Endodermal cell (in vitro differentiated cells): ENCODE data around the gene BMPER. TPM values are rescaled to one million over a fixed set of nuclear protein-coding genes. Genes with fewer than 3 reads are reported as not detected.
A peak's percentile ranks its signal among the peaks of the same experiment; 100 is the strongest.

Source experiments
- DNase-seq: peaks from one replicate; pipeline ENCODE4 v3.0.0-alpha.2; 2017
- H3K27ac ChIP-seq: 2 replicates; pipeline ENCODE4 v1.5.1; 2013; ENCODE audit warnings: mild to moderate bottlenecking, low read depth, low read length, moderate library complexity
- H3K27me3 ChIP-seq: 2 replicates; pipeline ENCODE4 v1.6.1; 2013; ENCODE audit warnings: mild to moderate bottlenecking, low read length, moderate library complexity; ENCODE audit not compliant: insufficient read depth, control insufficient read depth, poor library complexity, severe bottlenecking
- H3K36me3 ChIP-seq: 2 replicates; pipeline ENCODE4 v1.7.0; 2013; ENCODE audit warnings: mild to moderate bottlenecking, low read length, moderate library complexity; ENCODE audit not compliant: control insufficient read depth, insufficient read depth
- H3K4me1 ChIP-seq: one replicate; pipeline ENCODE4 v1.7.0; 2013; ENCODE audit warnings: low read length; ENCODE audit not compliant: control insufficient read depth, insufficient read depth
- H3K4me3 ChIP-seq: 2 replicates; pipeline ENCODE4 v1.5.1; 2013; ENCODE audit warnings: mild to moderate bottlenecking, low read length, moderate library complexity
- H3K9ac ChIP-seq: 2 replicates; pipeline ENCODE4 v1.6.1; 2013; ENCODE audit warnings: mild to moderate bottlenecking, low read length, moderate library complexity; ENCODE audit not compliant: poor library complexity, severe bottlenecking; ENCODE audit errors: extremely low read depth
- H3K9me3 ChIP-seq: 2 replicates; pipeline ENCODE4 v1.6.1; 2013; ENCODE audit warnings: mild to moderate bottlenecking, low read length, moderate library complexity; ENCODE audit not compliant: control insufficient read depth
- H3K27ac Mint-ChIP-seq: 2 replicates; pipeline ENCODE4 v1.8.0; 2020; ENCODE audit warnings: mixed read lengths
- H3K27me3 Mint-ChIP-seq: 2 replicates; pipeline ENCODE4 v1.8.0; 2021; ENCODE audit warnings: mild to moderate bottlenecking, mixed read lengths; ENCODE audit not compliant: insufficient read depth
- H3K36me3 Mint-ChIP-seq: 2 replicates; pipeline ENCODE4 v1.8.0; 2020; ENCODE audit warnings: low read depth, mixed read lengths
- H3K4me1 Mint-ChIP-seq: 2 replicates; pipeline ENCODE4 v1.8.0; 2020; ENCODE audit warnings: mixed read lengths
- H3K4me3 Mint-ChIP-seq: 2 replicates; pipeline ENCODE4 v1.8.0; 2020; ENCODE audit warnings: mild to moderate bottlenecking, moderate library complexity, mixed read lengths
- H3K9me3 Mint-ChIP-seq: 2 replicates; pipeline ENCODE4 v1.8.0; 2020; ENCODE audit warnings: mild to moderate bottlenecking, mixed read lengths
- CTCF ChIP-seq: fragments of 200-600 bp; sonication (generic); conservative IDR thresholded peaks from 2 replicates; pipeline ENCODE4 v1.5.0; 2021; ENCODE audit warnings: antibody characterized with exemption, mild to moderate bottlenecking
- WGBS, 2 experiments: methylation state at CpG; one replicate each; pipeline versions ENCODE4 v1.1.5 to v1.1.7; 2013; ENCODE audit warnings: missing lambda C conversion rate in 2 of 2, mixed read lengths in 1 of 2; ENCODE audit not compliant: insufficient coverage in 1 of 2, insufficient read length in 1 of 2; 5-methylcytosine and 5-hydroxymethylcytosine counted together
- total RNA-seq, 2 donors: library from RNA; stranded (reverse); fragmentation: NEBNext Ultra II Directional in 1 of 2; extraction: Animal tissue kit (Norgen Biotek cat#: 25700) in 1 of 2; gene quantifications; 2 replicates in 1 of 2; 3 replicates in 1 of 2; pipeline ENCODE4 v1.2.1, GENCODE V29; 2021

Gene BMPER
- total RNA-seq, 2 donors from 2014 or later = 71.2 to 72.2 TPM

GRCh38 chr7:33922820-33923219 is 17.5 kb downstream of the BMPER start:
- no peak overlapping the region for H3K4me3 Mint-ChIP-seq

DNA sequence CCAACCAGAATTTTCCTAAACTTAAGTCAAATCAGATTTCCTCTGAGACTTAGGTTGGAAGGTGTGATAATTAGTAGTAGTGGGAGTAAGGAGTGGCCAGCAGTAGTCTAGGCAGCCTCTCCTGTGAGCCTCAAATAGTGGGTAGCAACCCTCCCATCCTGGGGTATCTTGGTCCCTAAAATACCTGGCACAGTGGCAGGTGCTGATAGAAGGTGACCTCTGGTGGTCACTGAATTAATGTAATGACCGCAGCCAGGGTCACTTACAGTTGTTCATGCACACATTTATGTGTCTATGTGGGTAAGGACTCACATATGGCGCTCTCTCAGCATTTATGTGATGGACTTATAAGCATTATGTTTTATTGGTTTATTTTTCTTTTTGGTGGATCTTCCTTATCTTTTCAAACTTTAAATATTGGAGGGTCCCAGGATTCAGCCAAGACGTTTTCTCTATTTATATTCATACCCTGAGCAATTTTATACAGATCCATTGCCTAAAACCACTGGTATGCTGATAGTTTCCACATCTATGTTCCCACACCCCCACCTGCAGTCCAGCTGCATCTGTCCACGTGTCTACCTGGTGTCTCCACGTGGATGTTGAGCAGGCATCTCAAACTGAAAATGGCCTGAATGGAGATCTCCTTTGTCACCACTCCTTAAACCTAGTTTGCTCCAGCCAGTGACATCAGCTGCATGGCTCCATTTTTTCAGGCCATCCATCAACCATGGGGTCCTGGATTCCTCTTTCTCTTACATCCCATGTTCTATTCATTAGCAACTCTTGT is 18.3 kb downstream of the BMPER start:
- Mint-ChIP-seq H3K27me3 (peaks cover 1% of the 10 kb centered on the region), H3K27ac (no peak overlapping the region), H3K9me3 (no peaks in the 10 kb centered on the region), H3K36me3 (peaks cover 68% of the 10 kb centered on the region), H3K4me3 (no peak overlapping the region), H3K4me1 (peaks cover 4% of the 10 kb centered on the region)
- H3K36me3 ChIP-seq = no peaks in the 10 kb centered on the region
- no peak overlapping the region for H3K4me3 ChIP-seq
- H3K9ac ChIP-seq = no peak overlapping the region
- H3K9me3 ChIP-seq = no peaks in the 10 kb centered on the region
- no peaks in the 10 kb centered on the region for H3K4me1 ChIP-seq
- DNase-seq = no peak
- no peaks in the 10 kb centered on the region for H3K27me3 ChIP-seq
- peak; percentile 65 for TF ChIP-seq CTCF
- no peak overlapping the region for H3K27ac ChIP-seq
- WGBS, 2 experiments = 90 to 100% methylated on average over 3 to 5 of the region's 5 CpGs

More at GRCh38 chr7:33922820-33923219, 17.5 kb downstream of the BMPER start:
- Histone ChIP-seq H3K9ac (no peak overlapping the region), H3K4me1 (no peaks in the 10 kb centered on the region), H3K9me3 (no peaks in the 10 kb centered on the region), H3K36me3 (no peaks in the 10 kb centered on the region), H3K4me3 (no peak overlapping the region), H3K27me3 (no peaks in the 10 kb centered on the region), H3K27ac (no peak overlapping the region)
- Mint-ChIP-seq H3K27ac (no peak overlapping the region), H3K9me3 (no peaks in the 10 kb centered on the region), H3K4me1 (peaks cover 3% of the 10 kb centered on the region), H3K27me3 (peaks cover 1% of the 10 kb centered on the region), H3K36me3 (peaks cover 66% of the 10 kb centered on the region)
- WGBS, 2 experiments = 82 to 92% methylated on average over 2 of the region's 2 CpGs
- DNase-seq = no peak
- TF ChIP-seq CTCF = no peak

GRCh38 chr7:33926535-33926934 is 21.2 kb downstream of the BMPER start:
- H3K9me3 Mint-ChIP-seq = no peaks in the 10 kb centered on the region

More at GRCh38 chr7:33926535-33926934, 21.2 kb downstream of the BMPER start:
- H3K36me3 Mint-ChIP-seq = peaks cover 73% of the 10 kb centered on the region
- Histone ChIP-seq H3K9ac (no peak overlapping the region), H3K4me3 (no peak overlapping the region), H3K36me3 (no peaks in the 10 kb centered on the region), H3K27me3 (no peaks in the 10 kb centered on the region), H3K27ac (no peak overlapping the region), H3K4me1 (no peaks in the 10 kb centered on the region), H3K9me3 (no peaks in the 10 kb centered on the region)
- no peak overlapping the region for H3K27ac Mint-ChIP-seq
- no peak overlapping the region for H3K4me3 Mint-ChIP-seq
- peaks cover 4% of the 10 kb centered on the region for H3K4me1 Mint-ChIP-seq
- no peak for TF ChIP-seq CTCF
- peaks cover 1% of the 10 kb centered on the region for H3K27me3 Mint-ChIP-seq
- no peak for DNase-seq
- WGBS, 2 experiments = 89 to 94% methylated on average over 3 of the region's 3 CpGs
